WTC11 (cell line): ENCODE results near the gene IGSF9B. TPM values are rescaled to one million over a fixed set of nuclear protein-coding genes. Genes with fewer than 3 reads are reported as not detected.

Source experiments
- ATAC-seq: fragments of 200-7000 bp; cut with Tn5 transposase; 2 replicates; pipeline ENCODE4 v1.10.0; 2021; ENCODE audit warnings: mild to moderate bottlenecking, moderate library complexity
- CTCF ChIA-PET: fragments of 300-600 bp; sonication (Branson Sonifier 250); formaldehyde crosslinking; loops from one replicate; lab custom pipeline; 2021; ENCODE audit warnings: antibody characterized with exemption; lab: Charles Lee
- POLR2A ChIA-PET: fragments of 350-600 bp; sonication (Branson Sonifier 250); formaldehyde crosslinking; loops from one replicate; lab custom pipeline; 2021; ENCODE audit warnings: antibody characterized with exemption; lab: Charles Lee
- DNase-seq: peaks from one replicate; pipeline ENCODE4 v3.0.0; 2021; ENCODE audit warnings: low spot score
- H3K27ac Mint-ChIP-seq: 2 replicates; pipeline ENCODE4 v1.8.0; 2021; ENCODE audit warnings: mixed read lengths
- H3K27me3 Mint-ChIP-seq: 2 replicates; pipeline ENCODE4 v1.8.0; 2021; ENCODE audit warnings: low read depth, mild to moderate bottlenecking, moderate library complexity, mixed read lengths
- H3K36me3 Mint-ChIP-seq: 2 replicates; pipeline ENCODE4 v1.8.0; 2021; ENCODE audit warnings: mixed read lengths
- H3K4me1 Mint-ChIP-seq: 2 replicates; pipeline ENCODE4 v1.8.0; 2022; ENCODE audit warnings: mixed read lengths
- H3K4me3 Mint-ChIP-seq: 2 replicates; pipeline ENCODE4 v1.8.0; 2021; ENCODE audit warnings: mild to moderate bottlenecking, moderate library complexity, mixed read lengths
- H3K9me3 Mint-ChIP-seq: 2 replicates; pipeline ENCODE4 v1.8.0; 2021; ENCODE audit warnings: mixed read lengths
- ATF6 ChIP-seq: sonication (generic); formaldehyde crosslinking; IDR thresholded peaks from 2 replicates; pipeline ENCODE4 v1.8.1; 2023; ENCODE audit warnings: mild to moderate bottlenecking, missing genetic modification reagents
- ELF4 ChIP-seq: sonication (generic); formaldehyde crosslinking; IDR thresholded peaks from 2 replicates; pipeline ENCODE4 v1.8.1; 2022; ENCODE audit warnings: low read depth, mild to moderate bottlenecking, moderate library complexity, missing genetic modification reagents
- EMX1 ChIP-seq: fragments of 250-450 bp; sonication (Bioruptor Pico); IDR thresholded peaks from 2 replicates; pipeline ENCODE4 v1.8.0; 2021; ENCODE audit warnings: mild to moderate bottlenecking
- ESRRA ChIP-seq: sonication (generic); formaldehyde crosslinking; IDR thresholded peaks from 2 replicates; pipeline ENCODE4 v1.8.1; 2022; ENCODE audit warnings: mild to moderate bottlenecking, missing genetic modification reagents, borderline replicate concordance
- FOXK1 ChIP-seq: sonication (generic); formaldehyde crosslinking; IDR thresholded peaks from 2 replicates; pipeline ENCODE4 v1.8.0; 2022; ENCODE audit warnings: mild to moderate bottlenecking, moderate library complexity, missing genetic modification reagents
- KAT7 ChIP-seq: sonication (generic); formaldehyde crosslinking; IDR thresholded peaks from 2 replicates; pipeline ENCODE4 v1.8.1; 2023; ENCODE audit warnings: missing genetic modification reagents, mild to moderate bottlenecking, borderline replicate concordance
- MLX ChIP-seq: sonication (generic); formaldehyde crosslinking; IDR thresholded peaks from 2 replicates; pipeline ENCODE4 v1.8.1; 2023; ENCODE audit warnings: mild to moderate bottlenecking, missing genetic modification reagents, moderate library complexity
- NFATC4 ChIP-seq: fragments of 250-450 bp; sonication (Bioruptor Pico); IDR thresholded peaks from 2 replicates; pipeline ENCODE4 v1.9.0; 2021; ENCODE audit warnings: mild to moderate bottlenecking
- NFYB ChIP-seq: sonication (generic); formaldehyde crosslinking; conservative IDR thresholded peaks from 2 replicates; pipeline ENCODE4 v1.8.0; 2022; ENCODE audit warnings: low read depth, missing genetic modification reagents
- NR1H2 ChIP-seq: sonication (generic); formaldehyde crosslinking; IDR thresholded peaks from 2 replicates; pipeline ENCODE4 v1.9.0; 2021; ENCODE audit warnings: mild to moderate bottlenecking, moderate library complexity, missing genetic modification reagents
- PRRX2 ChIP-seq: fragments of 250-450 bp; sonication (Bioruptor Pico); IDR thresholded peaks from 2 replicates; pipeline ENCODE4 v1.8.0; 2021; ENCODE audit warnings: mild to moderate bottlenecking
- RELA ChIP-seq: sonication (generic); formaldehyde crosslinking; IDR thresholded peaks from 2 replicates; pipeline ENCODE4 v1.8.1; 2022; ENCODE audit warnings: missing genetic modification reagents, mild to moderate bottlenecking, borderline replicate concordance
- STAT6 ChIP-seq: sonication (generic); formaldehyde crosslinking; conservative IDR thresholded peaks from 2 replicates; pipeline ENCODE4 v1.8.1; 2023; ENCODE audit warnings: mild to moderate bottlenecking, low read depth, missing genetic modification reagents, moderate library complexity
- TP53 ChIP-seq: sonication (generic); formaldehyde crosslinking; IDR thresholded peaks from 2 replicates; pipeline ENCODE4 v1.8.1; 2023; ENCODE audit warnings: mild to moderate bottlenecking, missing genetic modification reagents
- ZMAT4 ChIP-seq: fragments of 250-450 bp; sonication (Bioruptor Pico); IDR thresholded peaks from 2 replicates; pipeline ENCODE4 v1.9.0; 2021; ENCODE audit warnings: mild to moderate bottlenecking
- ZNF138 ChIP-seq: sonication (generic); formaldehyde crosslinking; conservative IDR thresholded peaks from 2 replicates; pipeline ENCODE4 v1.8.1; 2022; ENCODE audit warnings: mild to moderate bottlenecking, moderate library complexity, missing genetic modification reagents
- ZNF532 ChIP-seq: fragments of 250-450 bp; sonication (Bioruptor Pico); IDR thresholded peaks from 2 replicates; pipeline ENCODE4 v1.9.0; 2021; ENCODE audit warnings: mild to moderate bottlenecking, borderline replicate concordance
- total RNA-seq: library from RNA; stranded (reverse); gene quantifications from 3 replicates; pipeline ENCODE4 v1.2.3, GENCODE V29; 2021

Gene IGSF9B
- total RNA-seq, 1 experiment from 2014 or later: 52.7 TPM

GRCh38 chr11:133946051-133946450 lies 10.7 kb downstream of the IGSF9B start (continued):
- TF ChIP-seq STAT6 (CRISPR knock-in tag): no peak
- no peak for TF ChIP-seq ZNF138 (CRISPR knock-in tag)
- TF ChIP-seq ATF6 (CRISPR knock-in tag): no peak
- TF ChIP-seq RELA (CRISPR knock-in tag): no peak
- TF ChIP-seq NFYB (CRISPR knock-in tag): no peak
- no peak for TF ChIP-seq NFATC4 (CRISPR knock-in tag)

- CTCF ChIA-PET: interaction anchor here (0.6 to 0.7 kb wide), 2 partner anchors 18 to 865 kb away, joined by 3 to 4 read pairs; no protein-coding TSS in a partner anchor
- Mint-ChIP-seq H3K36me3 (peaks cover 38% of the 10 kb centered on the region), H3K27me3 (no peaks in the 10 kb centered on the region), H3K4me1 (peaks cover 41% of the 10 kb centered on the region), H3K27ac (no peak overlapping the region; the same call in 1 of the 2 replicates), H3K4me3 (no peak overlapping the region), H3K9me3 (peaks cover 4% of the 10 kb centered on the region)
- ATAC-seq (no peak), DNase-seq (no peak)
- TF ChIP-seq TP53 (CRISPR knock-in tag) (no peak), MLX (CRISPR knock-in tag) (no peak), PRRX2 (CRISPR knock-in tag) (no peak), ZNF532 (CRISPR knock-in tag) (no peak), FOXK1 (CRISPR knock-in tag) (no peak), ELF4 (no peak), EMX1 (CRISPR knock-in tag) (no peak), ZMAT4 (CRISPR knock-in tag) (no peak), KAT7 (CRISPR knock-in tag) (no peak), ESRRA (no peak), NR1H2 (CRISPR knock-in tag) (no peak)
- POLR2A ChIA-PET: no interaction called here
These were observed 11.4 kb downstream of the IGSF9B start for GRCh38 chr11:133945087-133945974.
